ENCODE measurements around the gene PRSS35.
"Not testable (repeated sequence)": the region's sequence is repeated elsewhere in the genome, so short reads cannot be mapped to it uniquely, and the experiment has no call there.

- not testable (repeated sequence) for TF ChIP-seq CTCF (conservative IDR thresholded peaks at IDR 0.05; ENCODE audit: low read length); EZH2phosphoT487 (IDR thresholded peaks at IDR 0.05; ENCODE audit: borderline replicate concordance, low read depth, low read length)
These were observed 38.1 kb downstream of the PRSS35 start for GRCh38 chr6:83550482-83550881.
